Effector CD4-positive, alpha-beta T cell (primary cell): ENCODE measurements around the gene UBR4.

Experiments
- DNase-seq: peaks from one replicate; pipeline ENCODE4 v3.0.0-alpha.2; 2020

The UBR4 gene

GRCh38 chr1:19033926-19034680, 176.0 kb downstream of the UBR4 start:
- DNase-seq = no peak

GRCh38 chr1:19033515-19033839, 176.6 kb downstream of the UBR4 start:
- DNase-seq = no peak

- no peak for DNase-seq
Measured at GRCh38 chr1:19032701-19033514, 177.2 kb downstream of the UBR4 start.

- no peak for DNase-seq
Measured at GRCh38 chr1:19032413-19032695, 177.7 kb downstream of the UBR4 start.

- DNase-seq = no peak
Measured at GRCh38 chr1:19029191-19030085, 180.6 kb downstream of the UBR4 start.

GRCh38 chr1:19028546-19029129, 181.4 kb downstream of the UBR4 start:
- DNase-seq = no peak

GRCh38 chr1:19028110-19028509, 182.0 kb downstream of the UBR4 start:
- DNase-seq = no peak
